ENCODE results near the gene LBR.

Gene LBR

DNA sequence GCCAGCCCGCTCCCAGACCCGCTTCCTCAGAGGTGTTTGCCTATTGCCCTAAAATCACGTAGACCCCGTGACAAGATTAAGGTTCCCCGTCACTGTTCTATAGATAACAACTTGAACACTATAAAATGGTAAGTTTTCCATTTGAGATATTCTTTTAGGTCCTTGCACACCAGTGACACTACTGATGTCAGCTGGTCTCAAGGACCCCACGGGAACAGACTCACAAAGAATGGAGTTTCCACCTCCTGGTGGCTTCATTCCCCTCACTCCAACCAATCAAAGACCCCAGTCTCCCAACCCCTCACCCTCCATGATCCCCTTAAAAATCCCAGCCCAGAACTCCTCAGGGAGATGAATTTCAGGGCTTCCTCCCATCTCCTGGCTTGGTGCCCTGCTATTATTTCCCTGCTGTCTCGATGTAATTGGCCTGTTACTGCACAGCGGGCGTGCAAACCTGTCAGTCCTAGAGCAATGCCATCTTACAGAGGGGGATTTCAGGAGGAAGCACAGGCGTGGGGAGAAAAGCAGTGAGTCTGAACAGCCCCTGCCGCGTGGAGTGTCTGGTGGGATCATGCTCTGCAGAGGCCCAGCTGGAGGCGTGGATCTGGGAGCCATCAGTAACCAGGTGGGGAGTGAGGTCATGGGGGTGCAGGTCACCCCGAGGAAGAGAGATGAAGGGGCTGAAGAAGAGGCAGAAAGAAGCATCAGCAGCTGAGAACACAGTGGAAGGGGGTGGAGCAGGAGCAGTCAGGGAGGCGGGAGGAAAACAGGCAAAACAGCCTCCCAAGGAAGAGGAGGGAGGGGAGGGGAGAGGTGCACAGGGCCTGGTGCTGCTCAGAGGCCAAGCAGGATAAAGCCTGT lies 35.1 kb upstream of the LBR start:
- no peak for DNase-seq

DNA sequence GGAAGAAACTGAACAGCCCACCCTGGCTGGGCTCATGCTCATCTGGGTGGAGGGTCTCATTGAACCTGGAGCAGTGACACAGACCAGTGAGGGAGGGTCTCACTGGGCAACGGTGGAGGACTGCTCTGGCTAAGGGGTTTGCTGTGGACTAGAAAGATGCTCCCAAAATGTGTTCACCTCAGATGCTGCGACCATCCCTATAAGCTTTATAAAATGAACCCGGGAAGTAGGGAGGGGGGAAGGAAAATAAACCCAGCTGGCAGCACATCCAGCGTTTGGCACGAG lies 34.5 kb upstream of the LBR start:
- no peak for DNase-seq

DNA sequence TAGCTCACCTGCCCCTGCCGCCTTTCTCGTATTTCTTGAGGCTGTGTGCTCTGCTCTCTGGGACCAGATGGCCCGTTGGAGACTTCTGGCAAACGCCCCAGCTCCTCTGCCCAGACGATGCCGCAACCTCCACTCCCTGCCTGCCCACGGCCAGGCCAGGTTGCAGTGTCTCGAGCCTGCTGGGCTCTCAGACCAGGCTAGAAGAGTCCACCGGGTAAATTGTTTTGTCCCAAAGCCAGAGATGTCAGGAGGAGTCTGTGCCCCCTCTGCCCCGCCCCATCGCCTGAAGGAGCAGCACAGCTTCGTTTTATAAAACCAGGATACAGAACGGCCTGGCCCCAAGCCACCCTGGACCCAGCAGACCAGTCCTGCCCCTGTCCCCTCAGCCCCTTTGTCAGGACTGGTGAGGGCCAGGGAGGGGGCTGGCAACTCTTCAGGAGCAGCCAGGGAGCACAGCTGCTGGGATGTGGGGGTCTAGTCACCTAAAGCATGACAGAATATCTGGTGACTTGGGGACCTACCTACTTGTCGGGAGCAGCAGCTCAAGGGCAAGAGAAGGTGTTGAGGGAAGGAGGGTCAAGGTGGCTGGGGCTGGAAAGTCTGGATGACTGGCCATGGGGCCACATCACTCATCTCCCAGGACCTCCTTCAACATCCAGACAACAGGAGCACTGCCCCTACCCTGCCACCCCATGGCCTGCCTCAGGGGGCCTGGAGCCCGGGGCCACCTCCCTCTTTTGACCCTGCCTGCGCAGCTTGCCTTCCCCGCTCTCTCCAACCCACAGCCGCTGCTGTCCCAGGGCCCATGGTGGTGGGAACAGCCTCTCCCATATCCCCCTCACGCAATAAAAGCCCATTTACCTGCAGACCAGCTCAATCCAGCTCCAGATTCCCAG lies 33.9 kb upstream of the LBR start:
- no peak for DNase-seq

DNA sequence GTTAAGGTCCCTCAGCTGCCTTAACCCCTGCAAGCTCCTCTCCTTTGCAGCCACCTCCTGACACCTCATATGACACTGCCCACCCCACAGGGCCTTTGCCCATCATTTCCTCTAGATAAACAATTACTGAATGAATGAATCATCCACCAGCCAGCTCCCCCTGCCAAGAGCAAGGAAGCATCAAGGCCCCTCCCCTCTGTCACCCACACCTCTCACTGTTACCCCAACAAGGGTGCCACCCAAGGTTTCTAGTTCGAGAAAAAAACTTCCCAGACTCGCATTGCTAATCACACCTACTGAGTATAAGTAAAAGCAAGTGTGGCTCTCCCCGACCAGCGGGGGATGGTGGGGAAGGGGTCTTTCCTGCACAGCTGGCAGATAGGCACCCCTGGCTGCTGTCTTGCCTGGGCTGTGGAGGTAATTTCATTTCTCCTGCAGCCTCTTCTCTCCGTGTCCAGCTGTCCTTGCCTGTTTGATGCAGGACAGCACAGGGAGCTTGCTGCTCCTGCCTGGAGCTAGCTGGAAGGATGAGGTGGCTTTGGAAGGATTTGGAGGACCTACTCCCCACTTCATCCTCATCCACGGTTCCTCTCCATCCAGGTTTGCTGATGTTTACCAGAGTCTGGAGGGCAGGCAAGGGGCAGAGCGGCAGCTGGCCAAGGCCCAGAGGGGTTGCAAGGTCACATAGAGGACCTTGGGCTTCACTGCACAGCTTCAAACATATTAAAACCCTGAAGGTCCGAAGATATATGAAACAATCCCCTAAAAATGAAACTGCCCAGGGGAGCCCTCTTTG lies 33.1 kb upstream of the LBR start:
- DNase-seq, result no peak

DNA sequence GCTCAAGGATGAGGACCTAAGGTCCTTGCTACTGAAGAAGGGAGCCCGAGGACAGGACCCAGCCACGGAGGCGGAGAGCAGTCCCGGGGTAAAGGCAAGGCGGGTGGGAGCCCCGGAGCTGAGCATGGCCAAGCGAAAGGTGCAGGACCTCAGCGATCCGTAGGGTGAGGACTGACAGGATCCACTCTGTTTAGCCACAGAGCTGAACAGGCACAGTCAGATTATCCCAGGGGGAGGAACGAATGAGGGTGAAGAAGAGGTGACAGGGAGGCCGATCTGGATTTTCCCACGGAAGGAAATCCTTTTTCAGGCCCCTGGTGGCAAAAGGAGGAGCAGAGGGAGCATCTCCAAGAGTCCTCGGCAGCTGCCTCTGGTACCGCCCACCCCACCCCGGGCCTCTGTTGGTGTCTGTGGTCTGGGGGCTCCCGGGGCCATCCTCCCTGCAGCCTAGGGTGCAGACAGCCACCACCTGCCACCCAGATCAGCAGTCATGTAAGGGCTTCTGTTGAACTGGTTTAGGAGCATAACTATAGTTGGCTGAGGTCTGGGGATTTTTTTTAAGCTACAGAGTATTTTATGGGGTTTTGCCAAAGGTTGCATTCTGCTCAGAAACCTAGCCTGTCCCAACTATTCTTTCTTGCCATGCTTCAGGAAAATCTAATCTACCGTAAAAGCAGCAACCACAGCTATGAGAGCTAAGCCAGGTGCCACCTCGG lies 32.3 kb upstream of the LBR start:
- no peak for DNase-seq

DNA sequence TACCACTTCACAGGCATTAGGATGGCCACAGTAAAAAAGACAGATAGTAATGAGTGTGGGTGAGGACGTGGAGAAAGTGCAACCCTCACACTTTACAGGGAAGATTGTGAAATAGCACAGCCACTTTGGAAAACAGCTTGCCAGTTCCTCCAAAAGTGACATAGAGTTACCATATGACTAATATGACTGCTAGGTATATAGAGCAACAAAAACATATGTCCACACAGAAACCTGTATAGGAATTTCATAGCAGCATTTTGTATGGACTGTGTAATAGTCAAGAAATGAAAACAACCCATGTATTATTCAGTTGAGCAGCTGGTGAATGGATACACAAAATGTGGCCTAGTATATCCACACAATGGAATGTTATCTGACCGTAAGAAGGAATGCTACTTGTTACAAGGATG lies 30.4 kb upstream of the LBR start:
- no peak for DNase-seq

DNA sequence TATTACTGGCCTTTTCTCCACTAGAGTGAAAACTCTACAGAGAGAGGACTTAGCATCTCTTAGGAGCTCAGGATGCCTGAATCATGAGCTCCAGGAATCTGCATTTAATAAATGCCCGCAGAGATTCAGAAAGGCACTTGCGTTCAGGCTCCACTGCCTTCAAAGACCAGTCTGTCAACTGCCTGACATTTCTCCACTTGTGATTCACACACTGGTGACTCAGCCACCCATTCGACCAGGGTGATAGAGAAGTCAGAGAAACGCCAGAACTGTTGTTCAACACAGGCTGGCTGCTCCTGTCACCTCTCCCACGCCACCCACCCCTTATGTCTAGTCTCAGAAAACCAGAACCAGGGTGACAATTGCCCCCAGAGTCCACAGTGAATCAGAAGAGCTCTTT lies 26.9 kb upstream of the LBR start:
- peak; percentile 56 for DNase-seq

DNA sequence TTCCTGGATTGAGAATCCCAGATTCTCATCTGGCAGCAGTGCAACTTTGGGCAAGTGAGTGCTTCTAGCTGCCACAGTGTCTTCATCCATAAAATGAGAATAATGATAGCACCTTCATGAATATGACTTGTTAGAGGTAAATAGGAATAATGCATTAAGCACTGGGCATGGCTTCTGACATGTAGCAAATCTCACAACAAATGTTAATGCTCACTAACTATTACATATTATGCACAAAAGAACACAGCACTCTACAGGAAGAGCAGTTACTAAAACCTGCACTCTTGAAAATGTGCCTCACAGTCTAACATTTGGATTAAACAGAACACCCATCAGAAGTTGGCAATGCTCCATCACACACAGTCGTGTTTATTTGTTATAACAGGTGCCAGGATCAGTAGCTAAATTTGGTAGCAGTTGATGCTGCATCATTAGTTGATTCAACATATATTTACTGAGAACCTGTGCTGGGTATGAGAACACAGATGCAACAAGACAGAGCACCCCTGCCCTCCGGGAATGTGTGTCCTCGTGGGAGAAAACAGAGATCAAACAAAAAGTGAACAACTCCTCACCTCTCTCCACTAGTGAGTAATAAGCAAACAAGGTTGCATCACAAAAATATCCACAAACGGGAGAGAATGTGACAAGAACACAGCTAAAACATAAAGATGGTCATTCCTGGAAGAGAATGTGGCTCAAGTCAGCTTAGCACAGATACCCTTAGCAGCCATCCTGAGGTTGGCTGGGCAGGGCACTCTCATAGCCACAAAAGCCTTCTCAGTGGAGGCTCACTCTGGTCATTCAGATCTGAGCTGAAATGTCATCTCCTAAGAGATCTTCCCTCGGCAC lies 26.2 kb upstream of the LBR start:
- no peak for DNase-seq

DNA sequence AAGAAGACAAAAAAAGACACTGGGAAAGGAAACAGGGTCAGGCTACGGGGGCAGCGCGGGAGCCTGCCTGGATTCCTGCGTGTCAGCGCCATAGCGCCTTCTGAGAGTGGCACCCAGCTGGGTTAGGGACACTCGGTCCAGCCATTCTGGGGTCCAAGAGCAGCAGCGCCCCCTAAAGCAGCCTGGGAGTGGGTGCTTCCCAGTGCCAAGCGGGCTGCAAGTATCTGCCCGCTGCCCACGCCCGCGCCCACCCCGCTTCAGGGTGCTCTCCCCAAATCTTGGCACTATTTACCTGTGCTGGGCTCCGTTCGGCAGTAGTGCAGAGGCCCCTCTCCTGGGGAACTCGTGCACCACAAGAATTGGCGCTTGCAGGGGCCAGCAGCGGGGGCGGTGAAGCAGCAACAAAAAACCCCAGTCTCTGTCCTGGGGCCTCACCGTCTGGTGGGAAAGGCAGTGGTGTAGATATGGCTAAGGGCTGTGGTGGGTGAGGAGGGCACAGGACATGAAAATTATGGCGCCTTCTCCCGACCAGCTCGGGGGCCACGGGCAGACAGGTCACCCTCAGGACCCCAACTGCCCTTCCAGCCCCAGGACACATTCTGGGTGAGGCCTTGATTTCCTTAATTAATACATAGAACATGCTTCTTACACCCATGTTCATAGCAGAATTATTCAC lies 24.1 kb upstream of the LBR start:
- no peak for DNase-seq

DNA sequence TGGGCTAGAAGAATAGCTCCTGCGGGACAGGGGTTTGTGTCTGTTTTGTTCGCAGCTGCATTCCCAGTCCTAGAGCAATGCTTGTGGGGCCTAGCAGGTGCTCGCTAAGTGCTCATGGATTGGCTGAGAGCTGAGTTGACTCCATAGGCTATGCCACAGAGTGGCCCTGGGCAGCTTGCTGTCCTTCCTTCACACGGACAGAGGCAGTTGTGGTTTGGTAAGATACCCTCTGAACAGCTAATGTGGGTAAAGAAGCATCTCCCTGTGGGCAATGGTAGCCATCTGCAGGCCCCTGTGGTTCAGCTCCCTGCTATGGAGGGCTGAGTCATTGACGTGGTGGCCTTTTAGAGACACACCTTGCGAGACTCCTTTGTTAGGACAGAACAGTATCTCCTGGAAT lies 23.5 kb upstream of the LBR start:
- peak; percentile 27 for DNase-seq

DNA sequence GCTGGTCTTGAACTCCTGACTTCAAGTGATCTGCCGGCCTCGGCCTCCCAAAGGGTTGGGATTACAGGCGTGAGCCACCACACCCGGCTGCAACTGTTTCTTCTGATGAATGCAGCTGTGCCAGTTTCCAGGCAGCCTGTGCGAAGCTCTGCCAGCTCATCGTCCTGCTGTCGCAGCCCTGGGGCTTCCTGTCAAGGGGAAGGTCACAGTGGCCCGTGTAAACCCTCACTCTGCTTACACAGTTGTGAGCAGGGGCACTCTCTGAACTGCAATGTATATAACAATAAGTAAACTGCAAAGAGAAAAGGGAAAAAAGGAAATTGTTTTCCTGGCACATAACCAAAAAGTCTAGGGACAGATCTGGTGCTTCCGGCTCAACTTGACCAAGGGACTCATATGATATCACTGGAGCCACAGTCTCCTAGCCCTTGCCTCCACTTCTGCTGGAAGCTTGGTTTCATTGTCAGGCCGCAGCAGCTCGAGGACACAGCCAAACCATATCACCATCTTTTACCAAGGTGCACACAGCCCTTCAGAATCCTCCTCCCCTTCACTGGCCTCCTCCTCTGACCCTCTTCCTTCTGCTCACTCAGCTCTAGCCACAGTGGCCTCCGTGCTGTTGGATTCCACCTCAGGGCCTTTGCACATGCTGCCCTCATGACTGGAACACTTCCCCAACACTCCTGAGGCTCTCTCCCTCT lies 22.8 kb upstream of the LBR start:
- peak; percentile 29 for DNase-seq

DNA sequence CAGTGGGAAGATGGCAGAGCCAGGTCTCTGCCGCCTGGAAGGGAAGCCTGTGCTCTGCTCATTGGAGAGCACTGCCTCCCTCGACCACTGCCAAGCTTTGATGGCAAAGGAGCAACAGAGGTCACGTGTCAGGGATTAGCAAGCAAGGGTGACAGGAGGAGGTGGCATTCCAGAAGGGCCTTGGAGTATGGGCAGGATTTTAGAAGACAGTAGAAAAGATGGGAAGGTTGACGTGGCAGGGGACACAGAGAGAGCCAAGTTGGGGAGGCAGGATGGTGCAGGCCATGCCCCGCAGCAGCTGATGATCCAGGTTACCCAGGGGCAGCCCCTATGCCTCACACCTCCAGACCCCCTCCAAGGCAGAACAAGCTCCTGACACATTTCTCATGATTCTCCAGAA lies 21.9 kb upstream of the LBR start:
- peak; percentile 13 for DNase-seq

DNA sequence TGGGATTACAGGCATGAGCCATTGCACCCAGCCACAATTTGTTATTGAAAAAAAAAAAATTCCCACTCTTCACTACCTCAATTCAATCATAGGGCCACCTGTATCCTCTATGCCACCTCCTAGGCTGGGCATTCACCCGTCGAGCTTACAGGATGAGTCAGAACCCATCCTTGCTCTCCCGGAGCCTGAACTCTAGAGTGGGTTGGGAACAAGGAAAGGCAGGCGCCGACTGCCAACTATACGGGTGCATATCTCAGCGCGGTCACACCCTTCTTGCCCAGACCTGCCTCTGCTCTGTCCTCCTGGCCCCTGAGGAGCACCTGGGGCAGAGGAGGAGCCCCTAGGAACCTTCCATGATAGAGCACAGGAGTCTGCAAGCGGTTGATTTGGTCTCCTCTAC lies 21.4 kb upstream of the LBR start:
- DNase-seq, result peak; percentile 7

DNA sequence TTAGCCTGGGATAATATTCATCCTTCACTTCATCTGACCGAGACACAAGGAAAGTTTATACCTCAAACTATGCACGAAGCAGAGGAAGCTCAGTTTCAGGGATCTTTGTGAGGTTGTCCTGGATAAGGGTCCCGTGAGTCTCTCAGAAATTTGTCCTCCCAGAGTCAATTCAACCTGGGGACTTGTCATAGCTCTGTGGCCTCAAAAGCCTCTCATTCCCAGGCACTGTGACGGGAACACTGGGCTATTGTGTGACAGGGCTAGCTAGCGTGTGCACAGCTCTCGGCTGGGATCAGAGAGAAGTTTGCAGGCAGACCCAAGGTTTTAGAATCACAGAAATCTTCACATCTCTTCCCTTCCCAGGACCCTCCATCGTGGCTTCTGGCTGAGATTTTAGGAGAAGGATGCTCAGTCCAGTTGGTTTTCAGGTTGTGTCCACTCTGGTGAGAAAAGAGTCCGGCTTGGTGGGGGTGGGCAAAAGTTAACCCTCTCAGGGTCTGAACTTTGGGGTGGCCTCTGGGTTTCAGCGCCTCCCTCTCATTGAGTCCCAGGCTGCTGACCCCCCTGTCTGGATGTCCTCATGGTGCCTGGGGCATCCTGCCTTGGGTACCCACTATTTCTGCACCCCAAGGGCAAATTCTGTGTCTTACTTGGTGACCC lies 20.4 kb upstream of the LBR start:
- DNase-seq, result peak; percentile 12

DNA sequence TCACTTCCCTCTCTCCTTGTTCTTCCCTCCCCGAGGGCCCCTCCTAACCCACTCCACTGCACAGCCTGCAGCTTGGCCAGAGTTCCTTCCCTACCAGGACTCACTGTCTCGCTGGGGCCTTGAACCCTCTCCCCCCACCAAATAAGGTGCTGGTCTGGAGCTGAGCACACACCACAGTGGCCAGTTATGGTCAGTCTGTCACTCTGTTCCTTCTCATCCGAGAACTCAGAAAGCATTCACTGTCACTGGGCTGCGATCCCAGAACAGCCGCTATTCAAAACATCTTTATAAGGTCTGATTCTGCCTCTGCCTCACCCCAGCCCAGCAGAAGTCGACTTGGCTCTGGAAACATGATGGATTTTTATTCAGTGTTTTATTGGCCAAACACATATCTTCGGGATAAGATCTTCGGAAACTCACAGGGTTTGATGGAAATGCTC lies 19.8 kb upstream of the LBR start:
- no peak for DNase-seq

DNA sequence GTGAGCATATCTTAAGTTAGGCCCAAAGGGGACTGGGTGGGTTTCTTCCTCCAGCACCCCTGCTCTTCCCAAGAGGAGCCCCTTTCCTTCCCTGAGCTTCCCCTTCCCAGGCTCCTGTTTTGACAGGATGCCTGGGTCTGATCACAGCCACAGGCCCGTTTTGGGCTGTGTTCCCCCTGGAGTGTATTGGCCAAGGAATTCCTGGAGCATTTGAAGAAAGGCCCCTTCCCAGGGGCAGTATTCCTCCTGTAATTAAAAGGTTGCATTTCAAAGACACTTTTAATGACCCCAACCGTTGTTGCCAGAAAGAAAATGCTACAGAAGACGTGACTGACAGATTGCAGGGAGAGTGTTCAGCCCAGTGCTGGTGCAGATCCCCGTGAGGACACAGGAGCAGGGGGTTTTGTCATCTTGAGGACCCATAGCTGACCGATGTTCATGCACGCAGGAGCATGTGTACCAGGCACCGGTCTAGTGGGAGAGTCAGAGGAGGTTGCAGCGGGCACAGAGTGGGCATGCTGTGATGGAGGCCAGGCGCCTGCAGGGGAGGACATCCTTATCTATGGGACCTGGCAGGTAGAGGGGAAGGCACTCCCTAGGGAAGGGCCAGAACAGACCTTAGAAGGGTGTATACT lies 19.3 kb upstream of the LBR start:
- peak; percentile 27 for DNase-seq

DNA sequence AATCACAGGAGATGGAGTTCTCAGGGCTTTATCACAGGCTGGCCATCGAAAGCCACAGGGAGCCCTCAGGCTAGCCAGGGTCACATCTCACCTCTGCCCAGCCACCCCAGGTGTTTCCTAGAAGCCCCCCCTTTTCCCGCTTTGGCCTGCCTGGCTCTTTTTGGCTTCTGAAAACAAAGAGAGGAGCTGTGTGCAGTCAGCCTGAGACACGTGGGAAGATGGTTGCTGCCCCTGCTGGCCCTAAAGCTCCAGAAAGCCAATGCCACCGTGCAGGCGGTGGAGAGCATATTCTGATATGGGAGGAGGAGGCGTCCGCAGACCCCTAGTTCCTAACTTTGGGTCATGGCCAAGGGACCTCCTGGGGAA lies 18.7 kb upstream of the LBR start:
- no peak for DNase-seq

DNA sequence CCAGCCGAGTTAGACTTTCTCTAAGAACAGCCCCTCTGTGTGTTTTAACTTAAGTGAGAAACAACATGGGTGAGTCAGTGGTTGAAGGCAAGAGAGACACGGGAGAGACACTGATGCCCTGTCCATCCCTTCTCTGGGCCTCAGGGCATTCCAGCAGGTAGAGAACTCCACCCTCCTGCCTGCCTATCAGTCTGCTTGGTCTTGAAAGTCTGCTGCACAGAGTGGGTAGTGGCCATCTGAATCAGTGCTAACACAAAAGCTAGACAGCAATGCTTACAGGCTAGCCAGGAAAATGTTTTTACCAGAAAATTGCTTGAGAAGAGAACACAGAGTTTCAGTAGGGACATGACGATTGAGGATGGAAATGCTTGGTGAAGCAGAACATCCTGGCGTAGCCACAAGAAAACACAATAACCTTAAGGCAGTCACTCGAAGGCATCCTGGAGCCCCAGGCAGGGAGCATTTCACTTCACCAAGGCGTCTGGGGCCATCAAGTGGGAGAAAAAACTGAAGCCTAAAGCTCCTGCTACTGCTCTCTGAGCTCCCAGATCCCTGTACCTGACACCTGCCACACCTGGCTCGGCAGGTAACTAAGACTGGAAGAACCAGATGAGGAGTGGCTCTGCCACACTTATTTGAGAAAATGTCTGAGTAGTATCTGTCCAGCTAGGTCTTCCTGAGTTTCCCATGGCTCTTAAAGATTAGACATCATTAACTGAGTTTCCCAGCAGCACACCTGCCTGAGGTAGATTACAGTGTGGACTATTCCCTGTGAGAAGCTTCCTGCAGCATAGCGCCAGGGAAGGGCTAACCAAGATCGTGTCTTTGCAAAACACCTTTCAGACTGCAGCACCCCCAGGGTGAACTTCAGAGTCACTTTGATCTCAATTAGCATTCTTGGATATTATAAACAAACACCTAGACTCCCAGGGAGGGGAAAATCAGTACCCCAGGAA lies 18.1 kb upstream of the LBR start:
- DNase-seq, result no peak

Data from activated CD4-positive, CD25-positive, alpha-beta regulatory T cell treated with anti-CD3 and anti-CD28 coated beads, Interleukin-2, amount 50 U/mL, for 72 hours (primary cell).